SK-N-DZ (cell line): ENCODE results near the gene ZIK1.

Experiments
- DNase-seq: peaks from one replicate; pipeline ENCODE4 v3.0.0-alpha.2; 2015; ENCODE audit warnings: low spot score

The ZIK1 gene

DNA sequence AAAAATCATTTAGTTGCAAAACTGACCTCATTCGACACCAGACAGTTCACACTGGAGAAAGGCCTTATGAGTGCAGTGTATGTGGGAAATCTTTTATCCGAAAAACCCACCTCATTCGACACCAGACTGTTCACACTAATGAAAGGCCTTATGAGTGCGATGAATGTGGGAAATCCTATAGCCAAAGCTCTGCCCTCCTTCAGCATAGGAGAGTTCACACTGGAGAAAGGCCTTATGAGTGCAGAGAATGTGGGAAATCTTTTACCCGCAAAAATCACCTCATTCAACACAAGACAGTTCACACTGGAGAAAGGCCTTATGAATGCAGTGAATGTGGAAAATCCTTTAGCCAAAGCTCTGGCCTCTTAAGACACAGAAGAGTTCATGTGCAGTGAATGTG lies 23.0 kb downstream of the ZIK1 start:
- no peak for DNase-seq

DNA sequence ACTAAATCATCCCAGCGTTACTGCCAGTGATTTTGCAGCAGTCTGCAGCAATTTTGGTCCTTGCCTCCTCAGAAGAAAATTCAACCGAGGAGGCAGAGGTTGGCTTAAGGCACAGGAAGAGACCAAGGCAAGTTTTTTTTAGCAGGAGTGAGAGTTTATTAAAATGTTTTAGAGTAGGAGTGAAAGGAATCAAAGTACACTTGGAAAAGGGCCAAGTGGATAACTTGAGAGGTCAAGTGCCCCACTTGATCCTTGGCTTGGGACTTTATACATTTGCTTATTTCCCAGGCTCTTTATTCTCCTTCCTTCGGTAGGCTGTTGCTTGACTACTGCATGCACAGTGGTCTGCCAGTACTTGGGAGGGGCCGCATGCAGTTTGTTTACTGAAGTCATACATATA lies 27.2 kb downstream of the ZIK1 start:
- DNase-seq: no peak

DNA sequence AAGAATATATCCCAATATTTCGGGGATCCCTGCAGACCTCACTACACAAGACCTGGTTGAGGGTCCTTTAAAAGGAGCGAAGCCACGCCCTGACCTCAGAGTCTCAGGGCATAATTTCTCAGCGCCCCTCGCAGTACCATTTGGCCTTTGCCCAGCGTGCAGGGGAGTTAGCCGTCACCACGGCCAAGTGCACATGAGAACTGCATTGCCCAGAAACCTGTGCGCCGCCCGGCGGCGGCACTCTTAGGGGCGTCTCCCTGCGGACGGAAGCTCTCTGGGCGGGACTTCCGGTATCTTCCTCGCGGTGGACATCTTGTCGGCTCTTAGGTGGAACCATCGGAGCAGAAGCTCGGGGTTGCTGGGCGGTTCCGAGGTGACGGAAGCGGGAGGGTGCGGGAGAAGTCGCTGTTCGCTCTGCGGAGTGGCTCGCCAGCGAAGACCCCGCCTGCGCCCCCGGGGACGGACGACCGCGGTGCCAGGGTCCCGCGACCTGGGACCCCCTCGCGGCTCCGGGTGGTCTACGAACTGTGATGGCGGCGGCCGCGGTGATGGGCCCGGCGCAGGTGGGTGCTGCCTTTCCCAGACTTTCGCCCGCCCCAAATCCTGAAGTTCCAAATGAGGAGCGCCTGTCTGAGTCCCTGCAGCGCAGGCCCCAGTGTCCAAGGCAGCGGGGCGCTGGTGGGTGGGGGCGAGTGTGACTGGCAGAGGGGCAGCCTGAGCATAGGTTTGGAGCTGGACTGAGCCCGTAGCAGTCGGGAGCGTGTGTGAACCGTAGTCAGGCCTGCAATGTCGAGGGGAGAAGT lies 30.2 kb downstream of the ZIK1 start, which contains the start of gene ZNF134:
Gene ZNF134, plus strand, starts transcription at position 302 of the 803 bp plus-strand sequence. CDS start 5,227 bp downstream, outside the sequence.
- DNase-seq: peak; percentile 84

DNA sequence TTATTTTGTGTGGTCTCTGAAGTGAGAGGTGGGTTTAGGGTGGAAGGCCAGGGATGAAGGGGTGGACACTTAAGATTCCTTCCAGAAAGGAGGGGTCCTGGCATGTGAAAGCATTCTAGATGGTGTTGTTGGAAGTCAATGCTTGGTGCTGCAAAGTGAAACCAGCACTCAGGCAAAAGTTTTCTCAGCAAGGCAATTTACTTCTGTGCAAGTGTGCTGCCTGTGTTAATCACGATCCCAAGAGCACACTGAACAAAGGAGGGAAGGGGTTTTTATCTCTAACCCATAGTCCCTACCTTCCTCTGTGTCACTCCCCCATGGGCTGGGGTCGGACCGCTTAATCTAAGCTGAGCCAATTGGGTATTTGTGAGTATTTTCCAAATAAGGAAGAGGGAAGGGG lies 31.4 kb downstream of the ZIK1 start:
- no peak for DNase-seq

DNA sequence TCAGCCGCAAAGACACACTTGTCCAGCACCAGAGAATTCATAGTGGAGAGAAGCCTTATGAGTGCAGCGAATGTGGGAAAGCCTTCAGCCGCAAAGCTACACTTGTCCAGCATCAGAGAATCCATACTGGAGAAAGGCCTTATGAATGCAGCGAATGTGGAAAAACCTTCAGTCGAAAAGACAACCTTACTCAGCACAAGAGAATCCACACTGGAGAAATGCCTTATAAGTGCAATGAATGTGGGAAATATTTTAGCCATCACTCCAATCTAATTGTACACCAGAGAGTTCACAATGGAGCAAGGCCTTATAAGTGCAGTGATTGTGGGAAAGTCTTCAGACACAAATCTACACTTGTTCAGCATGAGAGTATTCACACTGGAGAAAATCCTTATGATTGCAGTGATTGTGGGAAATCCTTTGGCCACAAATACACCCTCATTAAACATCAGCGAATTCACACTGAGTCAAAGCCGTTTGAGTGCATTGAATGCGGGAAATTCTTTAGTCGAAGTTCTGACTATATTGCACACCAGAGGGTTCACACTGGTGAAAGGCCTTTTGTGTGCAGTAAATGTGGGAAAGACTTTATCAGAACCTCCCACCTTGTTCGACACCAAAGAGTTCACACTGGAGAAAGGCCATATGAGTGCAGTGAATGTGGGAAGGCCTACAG lies 36.9 kb downstream of the ZIK1 start:
- DNase-seq: no peak

DNA sequence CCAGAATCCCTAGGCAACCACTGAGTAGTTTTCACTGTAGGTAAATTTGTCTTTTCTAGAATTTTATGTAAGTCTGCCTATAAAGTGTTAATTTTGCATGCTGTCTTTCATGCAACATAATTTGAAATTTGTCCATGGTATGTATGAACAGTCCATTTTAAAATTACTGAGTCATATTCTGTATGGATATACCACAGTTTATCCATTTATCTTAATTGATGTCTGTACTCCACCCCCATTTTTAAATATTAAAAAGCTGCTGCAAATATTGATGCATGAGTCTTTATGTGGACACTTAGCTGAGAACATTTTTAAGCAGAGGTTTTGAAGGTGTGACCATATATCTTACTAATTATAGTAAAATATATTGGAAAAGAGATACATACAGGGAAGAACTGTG lies 39.1 kb downstream of the ZIK1 start:
- no peak for DNase-seq

DNA sequence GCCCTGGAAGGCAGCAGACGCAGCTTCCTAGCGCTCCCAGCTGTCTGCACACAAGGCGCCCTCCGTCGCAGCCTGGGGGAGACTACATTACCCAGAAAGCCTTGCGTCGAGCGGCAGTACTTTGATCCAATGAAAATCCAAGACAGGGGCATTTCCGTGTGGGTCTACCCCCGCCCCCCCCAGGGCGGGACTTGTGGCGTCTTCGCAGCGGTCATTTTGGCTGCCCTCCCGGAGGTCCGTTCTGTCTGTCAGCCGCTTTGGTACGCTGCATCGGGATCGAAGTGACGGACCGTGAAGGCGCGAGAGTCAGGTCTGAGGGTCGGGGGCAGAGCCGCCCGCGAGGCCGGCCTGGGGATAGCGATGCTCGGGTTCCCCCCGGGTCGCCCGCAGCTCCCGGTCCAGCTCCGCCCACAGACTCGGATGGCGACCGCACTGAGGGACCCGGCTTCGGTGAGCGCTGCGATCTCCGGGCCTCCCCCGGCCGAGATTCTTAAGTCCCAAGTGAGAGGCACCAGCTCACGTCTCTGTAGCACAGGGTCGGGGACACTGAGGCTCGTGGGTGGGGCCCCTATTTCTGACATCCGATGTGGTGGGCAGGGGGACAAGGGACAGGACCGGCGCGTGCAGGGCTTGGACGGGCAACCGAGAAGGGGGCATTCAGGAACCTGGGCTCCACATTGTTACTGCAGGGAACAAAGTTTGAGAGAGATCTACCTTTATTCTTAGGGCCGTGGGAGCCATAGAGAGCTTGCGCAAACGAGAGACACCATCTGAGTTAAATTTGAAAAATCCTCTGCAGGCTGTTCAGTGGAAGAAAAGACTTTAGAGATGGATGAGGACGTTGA lies 49.3 kb downstream of the ZIK1 start, which contains the start of gene ZNF211:
Gene ZNF211, plus strand, starts transcription at position 182 of the 845 bp plus-strand sequence. Its CDS starts 179 bp downstream, at position 361.
- DNase-seq: peak; percentile 88

DNA sequence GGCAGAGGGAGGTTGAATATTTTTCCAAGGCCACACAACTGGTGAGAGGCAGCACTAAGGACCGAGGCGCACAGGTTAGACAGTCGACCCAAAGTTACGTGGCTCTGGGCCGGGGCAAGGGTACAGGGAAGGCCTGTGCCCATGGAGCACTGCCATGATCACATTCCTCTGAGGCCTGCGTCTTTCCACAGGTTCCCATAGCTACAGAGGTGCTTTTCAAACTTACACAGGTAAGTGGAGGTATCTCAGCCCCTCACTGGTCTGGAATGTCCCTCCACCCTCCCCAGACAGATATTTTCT lies 49.8 kb downstream of the ZIK1 start:
- DNase-seq: no peak

DNA sequence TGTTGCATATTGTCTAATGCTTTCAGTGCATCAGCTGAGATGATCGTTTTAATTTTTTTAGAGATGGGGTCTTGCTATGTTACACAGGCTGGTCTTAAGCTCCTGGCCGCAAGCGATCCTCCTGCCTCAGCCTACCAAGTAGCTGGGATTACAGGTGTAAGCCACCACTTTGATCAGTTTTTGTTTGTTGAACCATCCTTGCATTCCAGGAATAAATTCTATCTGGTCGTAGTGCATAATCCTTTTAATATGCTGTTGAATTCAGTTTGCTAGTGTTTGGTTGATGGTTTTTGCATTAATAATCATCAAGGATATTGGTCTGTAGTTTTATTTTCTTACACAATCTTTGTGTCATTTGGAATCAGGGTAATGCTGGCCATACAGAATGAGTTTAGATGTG lies 53.4 kb downstream of the ZIK1 start:
- no peak for DNase-seq

DNA sequence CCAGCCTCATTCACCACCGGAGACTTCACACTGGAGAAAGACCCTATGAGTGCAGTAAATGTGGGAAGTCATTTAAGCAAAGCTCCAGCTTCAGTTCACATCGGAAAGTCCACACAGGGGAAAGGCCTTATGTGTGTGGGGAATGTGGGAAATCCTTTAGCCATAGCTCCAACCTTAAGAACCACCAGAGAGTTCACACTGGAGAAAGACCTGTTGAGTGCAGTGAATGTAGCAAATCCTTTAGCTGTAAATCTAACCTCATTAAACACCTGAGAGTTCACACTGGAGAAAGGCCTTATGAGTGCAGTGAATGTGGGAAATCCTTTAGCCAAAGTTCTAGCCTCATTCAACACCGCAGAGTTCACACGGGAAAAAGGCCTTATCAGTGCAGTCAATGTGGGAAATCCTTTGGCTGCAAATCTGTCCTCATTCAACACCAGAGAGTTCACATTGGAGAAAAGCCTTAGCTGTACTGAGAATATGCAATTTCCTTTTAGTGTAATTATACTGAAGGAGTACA lies 57.8 kb downstream of the ZIK1 start:
- no peak for DNase-seq

DNA sequence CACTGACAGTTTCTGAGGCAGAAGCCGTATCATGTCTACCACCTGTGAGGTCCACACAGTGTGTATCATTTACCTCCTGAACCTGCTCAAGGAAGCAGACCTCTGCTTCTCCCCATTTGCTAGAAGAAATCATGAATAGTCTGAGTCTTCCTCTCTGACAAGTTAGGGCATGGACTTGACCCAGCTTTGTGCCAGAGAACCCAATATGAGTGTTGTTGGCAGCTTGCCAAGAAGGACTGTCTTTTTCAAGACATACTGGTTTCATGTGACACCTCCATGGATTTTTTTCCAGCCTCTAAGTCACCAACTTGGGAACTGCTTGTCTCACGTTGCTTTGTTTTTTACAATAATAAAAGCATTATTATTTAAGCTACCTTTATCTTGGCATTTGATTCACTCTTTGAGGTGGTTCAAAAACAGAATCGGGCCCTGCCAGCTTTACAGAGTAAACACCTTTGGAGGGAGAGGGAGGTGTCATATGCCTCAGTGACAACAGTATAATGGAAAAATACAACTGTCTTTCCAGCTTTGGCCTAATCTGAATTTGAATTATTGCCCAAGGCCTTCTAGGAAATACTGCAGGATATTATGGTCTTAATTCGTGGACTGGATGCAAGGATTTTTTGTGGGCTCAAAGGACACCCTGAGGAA lies 58.6 kb downstream of the ZIK1 start:
- DNase-seq: no peak
